NCI-H226 (cell line): ENCODE data around the gene CHST14.

Experiments
- DNase-seq: peaks from one replicate; pipeline ENCODE4 v3.0.0-alpha.2; 2015

CHST14 gene

DNA sequence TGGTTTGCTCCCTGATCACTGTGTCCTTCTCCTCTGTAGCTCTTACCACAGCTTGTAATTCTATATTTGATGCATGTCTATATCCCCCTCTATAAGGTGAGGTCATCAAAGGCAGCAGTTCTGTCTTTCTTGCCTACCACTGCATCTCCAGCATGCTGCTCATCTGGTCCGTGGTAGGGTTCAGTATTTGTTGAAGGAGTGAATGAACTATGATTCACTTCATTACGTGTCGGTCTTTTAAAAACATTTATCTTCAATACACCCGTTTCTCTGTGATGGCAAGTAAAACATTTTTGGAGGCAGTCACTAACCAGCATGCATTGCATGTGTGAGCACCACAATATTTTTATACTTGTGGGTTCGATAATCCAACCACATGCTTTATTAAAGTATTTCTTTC is 27.6 kb downstream of the CHST14 start:
- peak; percentile 9 for DNase-seq

GRCh38 chr15:40498891-40499290 is 28.1 kb downstream of the CHST14 start:
- DNase-seq = no peak

DNA sequence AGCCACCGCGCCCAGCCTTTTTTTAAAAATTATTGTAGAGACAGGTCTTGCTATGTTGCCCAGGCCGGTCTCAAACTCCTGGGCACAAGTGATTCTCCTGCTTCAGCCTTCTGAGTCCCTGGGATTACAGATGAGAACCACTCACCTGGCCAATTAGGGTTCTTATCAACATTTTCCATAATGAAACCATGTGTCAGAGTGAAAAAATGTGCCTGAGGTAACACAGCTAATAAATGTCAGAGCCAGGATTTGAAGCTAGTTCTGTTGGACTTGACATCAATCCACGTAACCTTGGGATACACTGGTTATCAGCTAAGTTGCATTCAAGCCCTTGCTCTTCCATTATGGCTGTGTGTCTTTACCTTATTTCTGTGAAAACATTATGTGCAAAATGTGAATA is 29.1 kb downstream of the CHST14 start:
- DNase-seq = peak; percentile 7

DNA sequence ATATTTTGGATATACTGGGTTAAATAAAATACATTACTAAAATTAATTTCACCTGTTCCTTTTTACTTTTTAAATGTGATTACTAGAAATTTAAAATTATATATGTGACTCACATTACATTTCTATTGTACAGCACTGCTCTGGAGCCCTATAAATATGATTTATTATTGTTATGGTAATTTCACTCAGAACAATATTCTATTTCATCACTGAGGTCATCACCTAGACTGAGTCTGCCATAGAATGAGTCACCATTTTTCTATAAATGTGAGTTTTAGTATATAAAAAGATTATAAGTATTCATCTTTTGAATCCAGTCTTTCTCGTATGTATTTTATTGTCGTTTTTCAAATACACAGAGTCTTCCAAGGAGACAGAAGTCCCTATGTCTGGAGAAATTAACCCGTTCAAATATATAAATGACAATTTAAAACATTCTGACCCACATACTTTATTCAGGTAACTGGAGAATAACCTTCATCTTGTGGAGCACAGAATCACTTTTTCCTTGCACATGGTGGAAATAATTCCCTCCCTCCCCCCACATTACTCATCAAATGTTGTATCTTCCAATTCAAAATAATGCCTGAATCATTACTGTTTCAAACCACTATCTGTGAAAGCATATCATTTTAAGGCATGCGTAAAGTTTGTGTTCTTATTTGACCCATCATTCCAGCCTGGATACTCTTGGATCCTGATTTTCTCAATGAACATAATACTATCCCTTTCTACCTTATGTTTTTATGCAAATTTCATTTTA is 30.0 kb downstream of the CHST14 start:
- DNase-seq = no peak

DNA sequence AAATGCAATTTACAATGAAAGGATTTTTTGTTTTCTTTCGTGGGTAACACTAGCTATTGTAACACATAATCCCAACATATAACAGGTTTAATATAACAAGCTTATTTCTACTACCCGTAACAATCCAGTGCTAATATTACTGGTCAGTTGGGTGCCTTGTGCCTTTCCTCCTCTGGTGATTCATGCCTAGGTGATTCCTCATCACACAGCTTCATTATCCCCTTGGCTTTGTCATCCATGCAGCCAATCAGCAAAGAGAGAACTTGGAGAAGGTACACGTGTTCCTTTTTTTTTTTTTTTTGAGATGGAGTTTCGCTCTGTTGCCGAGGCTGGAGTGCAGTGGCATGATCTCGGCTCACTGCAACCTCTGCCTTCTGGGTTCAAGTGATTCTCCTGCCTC is 30.7 kb downstream of the CHST14 start:
- DNase-seq = no peak

- peak; percentile 20 for DNase-seq
Measured at GRCh38 chr15:40506964-40507571, 36.3 kb downstream of the CHST14 start.

DNA sequence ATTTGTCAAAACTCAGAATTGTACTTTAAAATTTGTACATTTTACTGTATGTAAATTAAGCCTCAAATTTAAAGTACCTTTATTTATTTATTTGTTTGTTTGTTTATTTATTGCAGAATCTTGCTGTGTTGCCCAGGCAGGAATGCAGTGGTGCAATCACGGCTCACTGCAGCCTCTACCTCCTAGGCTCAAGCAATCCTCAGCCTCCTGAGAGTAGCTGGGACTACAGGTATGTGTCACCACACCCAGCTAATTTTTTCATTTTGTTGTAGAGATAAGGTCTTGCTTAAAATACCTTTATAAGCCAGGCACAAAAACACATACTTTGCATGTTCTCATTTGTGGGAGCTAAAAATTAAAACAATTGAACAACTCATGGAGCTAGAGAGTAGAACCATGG is 37.4 kb downstream of the CHST14 start:
- no peak for DNase-seq

GRCh38 chr15:40510201-40510600 is 39.4 kb downstream of the CHST14 start:
- no peak for DNase-seq

GRCh38 chr15:40511093-40511471 is 40.3 kb downstream of the CHST14 start:
- no peak for DNase-seq

- DNase-seq = peak; percentile 33
Measured at GRCh38 chr15:40511472-40512133, 40.8 kb downstream of the CHST14 start.

DNA sequence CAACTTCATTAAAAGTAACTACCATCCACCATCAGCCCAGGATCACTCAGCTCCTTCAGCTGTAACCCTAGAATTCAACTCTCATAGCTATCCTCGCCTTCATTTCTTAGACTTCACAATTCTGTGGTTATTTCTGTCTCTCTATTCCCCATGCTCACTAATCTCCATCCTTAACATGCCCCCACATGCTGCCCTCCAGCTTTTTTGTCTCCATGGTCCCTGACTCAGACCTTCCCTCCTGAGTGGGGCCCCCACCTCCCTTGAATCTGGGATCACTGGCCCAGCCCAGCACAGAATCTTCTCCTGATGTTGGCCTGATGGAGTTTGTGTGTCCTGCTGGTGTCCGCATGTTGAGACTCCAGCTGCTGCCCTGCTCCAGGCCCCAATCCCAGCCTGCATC is 41.7 kb downstream of the CHST14 start:
- no peak for DNase-seq

DNA sequence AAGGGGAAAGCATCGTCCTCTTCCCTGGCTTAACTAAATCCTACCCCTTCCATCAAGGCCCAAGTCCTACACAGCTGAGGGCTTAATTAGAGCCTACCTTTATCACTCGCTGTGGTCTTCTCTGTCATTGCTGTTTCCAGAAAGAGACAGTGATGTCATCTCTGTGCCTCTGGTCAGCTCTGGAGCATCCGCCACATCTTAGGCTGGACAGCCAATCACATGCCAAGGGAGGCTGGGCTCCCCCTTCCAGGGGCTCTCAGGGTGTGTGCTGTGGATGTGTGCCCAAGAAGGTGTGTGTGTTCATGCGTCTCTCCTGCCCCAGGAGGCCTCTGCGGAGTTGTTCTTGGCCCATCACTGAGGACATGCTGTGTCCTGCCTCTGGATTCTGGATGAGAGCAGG is 42.8 kb downstream of the CHST14 start:
- no peak for DNase-seq

DNA sequence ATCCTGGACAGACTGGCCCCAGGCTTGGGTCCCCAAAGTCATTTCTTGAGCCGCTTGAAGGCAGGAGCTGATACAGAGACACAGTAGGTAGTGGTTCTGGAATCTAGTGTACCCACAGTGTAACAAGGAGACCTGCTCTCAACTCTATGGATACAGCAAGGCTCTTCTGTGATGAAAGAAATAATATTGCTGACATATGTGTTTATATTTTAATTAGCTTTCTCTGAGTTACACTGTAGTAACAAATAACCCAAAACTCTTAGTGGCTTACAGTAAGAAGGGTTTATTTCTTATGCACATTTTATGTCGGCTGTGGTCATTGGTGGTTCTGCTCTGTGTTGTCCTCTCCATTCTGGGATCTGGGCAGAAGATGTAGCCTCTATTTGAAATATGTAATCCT is 45.5 kb downstream of the CHST14 start:
- no peak for DNase-seq
